VCaP (cell line): ENCODE data around the gene DNAAF5.

Experiments used
- H3K27ac ChIP-seq: fragments of 450-650 bp; 2 replicates; pipeline ENCODE4 v1.5.1; 2017
- TF ChIP-seq, protein P1 (sequence below): fragments of 450-650 bp; conservative IDR thresholded peaks from 2 replicates; pipeline ENCODE4 v1.5.1; 2017; ENCODE audit warnings: mild to moderate bottlenecking, moderate library complexity

Gene DNAAF5

DNA sequence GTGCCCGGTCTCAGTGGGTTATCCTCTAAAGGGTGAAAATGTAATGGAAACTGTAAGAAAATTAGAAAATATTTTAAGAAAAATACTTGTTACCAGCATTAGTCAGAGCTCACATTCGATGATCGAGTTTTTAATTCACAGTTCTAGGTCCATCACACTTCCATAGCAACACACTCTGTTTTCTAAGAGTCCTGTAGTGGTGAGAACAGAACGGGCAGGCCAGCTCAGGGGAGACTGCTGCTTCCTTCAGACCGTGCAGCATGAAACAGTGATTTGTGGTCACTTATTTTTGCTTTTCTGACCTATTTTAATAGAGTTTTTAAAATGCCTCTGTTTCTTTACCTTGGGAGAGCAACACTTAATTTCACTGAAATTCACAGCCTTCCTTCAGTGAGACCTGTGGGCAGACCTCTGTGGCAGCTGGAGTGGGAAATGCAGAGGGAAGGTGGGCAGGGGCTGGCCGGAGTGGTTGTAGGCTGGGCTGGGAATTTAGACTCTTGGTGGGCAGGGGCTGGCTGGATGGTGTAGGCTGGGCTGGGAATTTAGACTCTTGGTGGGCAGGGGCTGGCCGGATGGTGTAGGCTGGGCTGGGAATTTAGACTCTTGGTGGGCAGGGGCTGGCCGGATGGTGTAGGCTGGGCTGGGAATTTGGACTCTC, 107.2 kb downstream of the DNAAF5 start:
- TF ChIP-seq, protein P1, sequence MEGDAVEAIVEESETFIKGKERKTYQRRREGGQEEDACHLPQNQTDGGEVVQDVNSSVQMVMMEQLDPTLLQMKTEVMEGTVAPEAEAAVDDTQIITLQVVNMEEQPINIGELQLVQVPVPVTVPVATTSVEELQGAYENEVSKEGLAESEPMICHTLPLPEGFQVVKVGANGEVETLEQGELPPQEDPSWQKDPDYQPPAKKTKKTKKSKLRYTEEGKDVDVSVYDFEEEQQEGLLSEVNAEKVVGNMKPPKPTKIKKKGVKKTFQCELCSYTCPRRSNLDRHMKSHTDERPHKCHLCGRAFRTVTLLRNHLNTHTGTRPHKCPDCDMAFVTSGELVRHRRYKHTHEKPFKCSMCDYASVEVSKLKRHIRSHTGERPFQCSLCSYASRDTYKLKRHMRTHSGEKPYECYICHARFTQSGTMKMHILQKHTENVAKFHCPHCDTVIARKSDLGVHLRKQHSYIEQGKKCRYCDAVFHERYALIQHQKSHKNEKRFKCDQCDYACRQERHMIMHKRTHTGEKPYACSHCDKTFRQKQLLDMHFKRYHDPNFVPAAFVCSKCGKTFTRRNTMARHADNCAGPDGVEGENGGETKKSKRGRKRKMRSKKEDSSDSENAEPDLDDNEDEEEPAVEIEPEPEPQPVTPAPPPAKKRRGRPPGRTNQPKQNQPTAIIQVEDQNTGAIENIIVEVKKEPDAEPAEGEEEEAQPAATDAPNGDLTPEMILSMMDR, result no peak
- H3K27ac ChIP-seq, result no peak overlapping the region

DNA sequence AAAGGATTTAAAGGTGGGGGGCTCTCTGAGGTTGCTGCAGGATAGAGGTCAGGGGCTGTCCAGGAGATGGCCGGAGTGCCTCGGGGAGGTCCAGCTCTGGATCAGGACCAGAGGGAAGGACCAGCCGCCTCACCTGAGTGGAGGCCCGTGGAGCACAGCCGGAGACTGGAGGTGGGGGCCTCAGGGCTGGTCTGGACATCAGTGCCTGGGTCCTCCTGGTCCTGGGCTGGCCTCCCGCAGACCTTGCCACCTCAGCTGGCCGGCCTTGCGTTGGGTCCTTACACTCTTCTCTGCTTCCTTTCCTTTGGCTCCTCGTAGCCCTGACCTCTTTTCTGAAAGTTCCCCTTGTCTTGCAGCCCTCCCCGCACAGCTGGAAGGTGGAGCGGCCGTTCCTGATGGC, 107.8 kb downstream of the DNAAF5 start:
- TF ChIP-seq, protein P1, result no peak
- no peak overlapping the region for H3K27ac ChIP-seq

DNA sequence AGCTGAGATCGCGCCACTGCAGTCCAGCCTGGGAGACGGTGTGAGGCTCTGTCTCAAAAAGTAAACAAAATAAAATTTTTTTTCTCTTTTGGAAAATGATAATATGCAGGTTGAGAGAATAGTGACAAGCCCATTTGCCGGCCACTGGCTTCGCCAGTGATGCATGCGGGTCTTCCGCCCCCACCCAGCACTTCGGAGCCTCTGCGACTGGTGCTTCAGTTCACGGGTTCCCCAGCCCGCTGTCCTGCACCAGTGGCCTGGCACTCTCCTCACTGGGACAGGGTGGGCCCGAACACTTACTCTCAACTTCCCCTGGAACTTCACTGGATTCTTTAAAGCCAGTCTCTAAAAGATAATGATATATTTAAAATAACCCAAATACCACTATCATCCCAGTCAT, 108.5 kb downstream of the DNAAF5 start:
- TF ChIP-seq, protein P1, result no peak
- no peak overlapping the region for H3K27ac ChIP-seq

DNA sequence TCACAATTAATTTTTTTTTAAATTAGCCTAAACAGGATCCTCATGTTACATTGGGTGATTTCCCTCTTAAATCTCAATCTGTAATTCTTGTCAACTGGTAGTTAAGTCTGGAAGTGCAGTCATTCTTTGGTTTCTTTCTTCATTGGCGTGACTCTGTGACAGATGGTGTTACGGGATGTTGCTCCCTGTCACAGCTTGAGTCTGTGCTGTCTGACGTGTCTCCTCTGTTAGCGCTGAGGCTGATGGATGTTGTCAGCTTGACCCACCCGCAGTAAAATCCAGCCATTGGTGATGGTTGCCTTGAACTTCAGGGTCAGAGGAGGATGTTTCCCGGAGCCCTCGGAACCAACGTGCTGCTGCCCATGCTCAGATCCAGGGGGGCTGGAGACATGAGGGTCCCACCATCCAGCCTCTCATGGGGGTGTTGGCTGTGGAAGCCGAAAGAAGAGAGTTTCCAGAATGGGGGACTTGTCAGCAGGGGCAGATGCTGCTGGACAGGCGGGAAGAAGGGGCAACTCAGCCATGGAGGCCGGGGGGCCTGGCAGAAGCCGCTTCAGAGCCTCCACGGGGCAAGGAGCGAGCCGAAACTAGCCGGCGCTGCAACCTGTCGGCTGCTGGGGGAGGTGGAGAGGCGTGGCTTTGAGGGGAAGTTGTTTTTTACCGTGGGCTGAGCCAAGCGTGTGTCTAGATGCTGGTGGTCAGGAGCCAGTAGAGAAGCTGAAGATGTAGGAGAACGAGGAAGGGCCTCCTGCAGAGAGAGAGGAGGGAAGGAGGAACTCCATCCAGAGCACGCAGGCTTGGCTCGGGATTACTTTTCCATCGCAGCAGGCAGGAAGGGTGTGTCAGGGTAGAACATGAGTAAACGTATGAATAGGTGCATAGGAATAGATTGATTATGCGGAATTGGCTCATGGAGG, 109.2 kb downstream of the DNAAF5 start:
- TF ChIP-seq, protein P1, result no peak
- no peak overlapping the region for H3K27ac ChIP-seq
